Measurements from ENCODE around the gene PALLD.

PALLD gene

GRCh38 chr4:168601899-168602298 lies 105.0 kb downstream of the PALLD start:
- DNase-seq = no peak

DNA sequence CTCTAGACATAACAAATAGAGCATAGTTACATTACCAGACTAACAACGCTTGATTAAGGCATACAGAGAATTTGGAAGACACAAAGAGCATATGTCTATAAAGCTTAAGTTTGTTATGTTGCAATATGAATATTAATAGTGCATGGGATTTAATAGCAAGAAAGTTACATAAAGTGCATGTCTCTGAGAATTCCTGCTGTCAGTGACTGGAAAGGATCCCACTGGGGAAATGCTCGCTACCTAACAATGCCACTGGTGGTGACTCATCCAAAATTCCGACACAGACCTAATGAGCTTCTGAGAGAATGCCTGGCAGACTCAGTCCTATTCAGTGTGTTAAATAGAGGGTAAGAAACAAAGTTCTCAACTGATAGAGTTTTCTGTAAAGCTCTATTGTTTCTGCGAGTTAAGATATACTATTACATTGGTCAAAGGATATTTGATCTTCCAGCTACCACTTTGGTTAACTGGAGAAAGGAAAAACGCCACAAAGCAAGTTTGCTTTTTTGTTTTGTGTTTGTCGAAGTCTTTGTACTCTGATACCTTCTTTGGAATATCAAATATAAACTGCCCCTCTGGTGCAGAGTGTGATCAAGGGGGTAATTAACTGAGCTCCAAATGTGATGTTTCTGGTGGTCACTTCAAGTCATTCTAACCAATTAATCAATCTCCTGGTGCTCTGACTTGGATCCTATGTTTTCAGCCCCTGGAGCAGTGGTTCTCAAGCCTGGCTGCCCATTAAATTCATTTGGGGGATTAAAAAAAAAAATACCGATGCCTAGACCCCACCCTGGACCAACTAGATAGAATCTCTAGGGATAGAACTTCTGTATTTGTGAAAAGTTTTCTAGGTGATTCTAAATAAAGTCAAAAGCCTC lies 107.9 kb downstream of the PALLD start:
- Histone ChIP-seq H3K27ac (ENCODE audit: low read length) (no peak overlapping the region), H3K9me3 (replicated peaks; ENCODE audit: insufficient read depth, low read length) (no peaks in the 10 kb centered on the region), H3K4me2 (ENCODE audit: low read depth, low read length) (no peak overlapping the region), H2AFZ (ENCODE audit: low read length) (no peak overlapping the region), H3K27me3 (replicated peaks; ENCODE audit: insufficient read depth, low read length) (no peaks in the 10 kb centered on the region), H4K20me1 (ENCODE audit: insufficient read depth, low read length) (no peaks in the 10 kb centered on the region), H3K9ac (ENCODE audit: low read length) (no peak overlapping the region), H3K79me2 (ENCODE audit: low read length) (no peaks in the 10 kb centered on the region), H3F3A (ENCODE audit: insufficient read depth, low read length) (no peaks in the 10 kb centered on the region), H3K9me2 (replicated peaks; ENCODE audit: insufficient read depth, low read length) (no peaks in the 10 kb centered on the region), H3K4me1 (ENCODE audit: low read length) (no peaks in the 10 kb centered on the region), H3K36me3 (replicated peaks; ENCODE audit: insufficient read depth, low read length) (no peaks in the 10 kb centered on the region), H3K4me3 (ENCODE audit: low read length) (no peak overlapping the region)
- no peak for TF ChIP-seq EZH2 (optimal IDR thresholded peaks at IDR 0.05; ENCODE audit: low read depth, low read length)
- TF ChIP-seq EZH2phosphoT487 (IDR thresholded peaks at IDR 0.05; ENCODE audit: low read length) = no peak
- TF ChIP-seq CTCF (IDR thresholded peaks at IDR 0.05; ENCODE audit: low read length) = no peak
- DNase-seq = no peak

More at GRCh38 chr4:168601899-168602298, 105.0 kb downstream of the PALLD start:
- H3K4me1 ChIP-seq (ENCODE audit: low read length) = no peaks in the 10 kb centered on the region
- H3K4me2 ChIP-seq (ENCODE audit: low read depth, low read length) = no peak overlapping the region
- H3K4me3 ChIP-seq (ENCODE audit: low read length) = no peak overlapping the region
- H4K20me1 ChIP-seq (ENCODE audit: insufficient read depth, low read length) = no peaks in the 10 kb centered on the region
- no peaks in the 10 kb centered on the region; the same call in 1 of the 2 replicates for H3K9me2 ChIP-seq (replicated peaks; ENCODE audit: insufficient read depth, low read length)
- H3K27ac ChIP-seq (ENCODE audit: low read length) = no peak overlapping the region
- no peaks in the 10 kb centered on the region for H3K36me3 ChIP-seq (replicated peaks; ENCODE audit: insufficient read depth, low read length)
- TF ChIP-seq EZH2 (optimal IDR thresholded peaks at IDR 0.05; ENCODE audit: low read depth, low read length) (no peak), EZH2phosphoT487 (IDR thresholded peaks at IDR 0.05; ENCODE audit: low read length) (no peak), CTCF (IDR thresholded peaks at IDR 0.05; ENCODE audit: low read length) (no peak)
- H3K9ac ChIP-seq (ENCODE audit: low read length) = no peak overlapping the region
- H3K9me3 ChIP-seq (replicated peaks; ENCODE audit: insufficient read depth, low read length) = no peaks in the 10 kb centered on the region
- H3K79me2 ChIP-seq (ENCODE audit: low read length) = no peaks in the 10 kb centered on the region
- no peaks in the 10 kb centered on the region for H3K27me3 ChIP-seq (replicated peaks; ENCODE audit: insufficient read depth, low read length)
- no peaks in the 10 kb centered on the region for H3F3A ChIP-seq (ENCODE audit: insufficient read depth, low read length)
- no peak overlapping the region for H2AFZ ChIP-seq (ENCODE audit: low read length)

DNA sequence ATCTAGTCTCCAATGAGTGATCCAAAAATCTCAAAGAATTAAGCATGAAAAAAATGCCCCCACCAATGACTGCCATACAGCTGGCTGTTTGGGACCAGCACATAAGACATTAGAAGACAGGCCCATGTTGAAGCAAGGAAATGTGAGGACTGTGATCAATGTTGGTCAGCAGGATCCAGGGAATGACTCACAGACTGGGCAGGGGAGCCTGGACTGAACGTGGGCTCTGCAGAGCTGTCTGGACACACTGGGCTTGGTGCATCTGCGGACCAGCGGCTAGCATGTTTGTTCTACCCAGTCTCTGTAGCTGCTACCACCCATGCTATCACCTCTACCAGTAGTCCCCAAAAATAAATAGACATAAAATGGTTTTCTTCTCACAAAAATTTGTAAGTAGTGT lies 108.6 kb downstream of the PALLD start:
- H3K9me3 ChIP-seq (replicated peaks; ENCODE audit: insufficient read depth, low read length) = no peaks in the 10 kb centered on the region
- no peak overlapping the region for H3K27ac ChIP-seq (ENCODE audit: low read length)
- no peak overlapping the region for H3K4me3 ChIP-seq (ENCODE audit: low read length)
- H2AFZ ChIP-seq (ENCODE audit: low read length) = no peak overlapping the region
- no peak overlapping the region for H3K4me2 ChIP-seq (ENCODE audit: low read depth, low read length)
- H3K9me2 ChIP-seq (replicated peaks; ENCODE audit: insufficient read depth, low read length) = no peaks in the 10 kb centered on the region
- no peak overlapping the region for H3K9ac ChIP-seq (ENCODE audit: low read length)
- no peaks in the 10 kb centered on the region for H4K20me1 ChIP-seq (ENCODE audit: insufficient read depth, low read length)
- H3F3A ChIP-seq (ENCODE audit: insufficient read depth, low read length) = no peaks in the 10 kb centered on the region
- H3K4me1 ChIP-seq (ENCODE audit: low read length) = no peaks in the 10 kb centered on the region
- no peaks in the 10 kb centered on the region for H3K27me3 ChIP-seq (replicated peaks; ENCODE audit: insufficient read depth, low read length)
- TF ChIP-seq CTCF (IDR thresholded peaks at IDR 0.05; ENCODE audit: low read length) (no peak), EZH2 (optimal IDR thresholded peaks at IDR 0.05; ENCODE audit: low read depth, low read length) (no peak), EZH2phosphoT487 (IDR thresholded peaks at IDR 0.05; ENCODE audit: low read length) (no peak)
- no peaks in the 10 kb centered on the region for H3K79me2 ChIP-seq (ENCODE audit: low read length)
- no peak for DNase-seq
- no peaks in the 10 kb centered on the region for H3K36me3 ChIP-seq (replicated peaks; ENCODE audit: insufficient read depth, low read length)
